Loucy (cell line): Measurements from ENCODE around the gene CACHD1.

ENCODE experiments used
- EZH2phosphoT487 ChIP-seq: fragments of 200-600 bp; IDR thresholded peaks from 2 replicates; pipeline ENCODE4 v1.6.1; 2018; ENCODE audit warnings: antibody characterized with exemption, mild to moderate bottlenecking, moderate library complexity, borderline replicate concordance
- TF ChIP-seq, protein P1 (sequence below): fragments of 200-600 bp; sonication (generic); conservative IDR thresholded peaks from 2 replicates; pipeline ENCODE4 v1.5.1; 2014; ENCODE audit warnings: mild to moderate bottlenecking, antibody characterized with exemption, low read length

GRCh38 chr1:64518692-64519481 is 49.0 kb downstream of the CACHD1 start:
- TF ChIP-seq, protein P1, sequence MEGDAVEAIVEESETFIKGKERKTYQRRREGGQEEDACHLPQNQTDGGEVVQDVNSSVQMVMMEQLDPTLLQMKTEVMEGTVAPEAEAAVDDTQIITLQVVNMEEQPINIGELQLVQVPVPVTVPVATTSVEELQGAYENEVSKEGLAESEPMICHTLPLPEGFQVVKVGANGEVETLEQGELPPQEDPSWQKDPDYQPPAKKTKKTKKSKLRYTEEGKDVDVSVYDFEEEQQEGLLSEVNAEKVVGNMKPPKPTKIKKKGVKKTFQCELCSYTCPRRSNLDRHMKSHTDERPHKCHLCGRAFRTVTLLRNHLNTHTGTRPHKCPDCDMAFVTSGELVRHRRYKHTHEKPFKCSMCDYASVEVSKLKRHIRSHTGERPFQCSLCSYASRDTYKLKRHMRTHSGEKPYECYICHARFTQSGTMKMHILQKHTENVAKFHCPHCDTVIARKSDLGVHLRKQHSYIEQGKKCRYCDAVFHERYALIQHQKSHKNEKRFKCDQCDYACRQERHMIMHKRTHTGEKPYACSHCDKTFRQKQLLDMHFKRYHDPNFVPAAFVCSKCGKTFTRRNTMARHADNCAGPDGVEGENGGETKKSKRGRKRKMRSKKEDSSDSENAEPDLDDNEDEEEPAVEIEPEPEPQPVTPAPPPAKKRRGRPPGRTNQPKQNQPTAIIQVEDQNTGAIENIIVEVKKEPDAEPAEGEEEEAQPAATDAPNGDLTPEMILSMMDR = no peak
- no peak for TF ChIP-seq EZH2phosphoT487
